Panc1 (cell line): ENCODE data around the gene MRPL48. TPM values are rescaled to one million over a fixed set of nuclear protein-coding genes. Genes with fewer than 3 reads are reported as not detected.

Source experiments
- ATAC-seq: fragments of 200-7000 bp; cut with Tn5 transposase; 2 replicates; pipeline ENCODE4 v1.9.1; 2020; ENCODE audit warnings: mild to moderate bottlenecking, moderate library complexity
- BruUV-seq: library from RNA; stranded (reverse); fragments of 400-500 nt; replicated peaks from 2 replicates; lab custom pipeline; 2021; lab: Mats Ljungman, UMichigan
- CTCF ChIA-PET: fragments of 300-600 bp; sonication (Branson Sonifier 250); formaldehyde crosslinking; loops from one replicate; lab custom pipeline; 2022; ENCODE audit warnings: antibody characterized with exemption; lab: Charles Lee
- POLR2A ChIA-PET: fragments of 300-600 bp; sonication (Branson Sonifier 250); formaldehyde crosslinking; loops from one replicate; lab custom pipeline; 2022; ENCODE audit warnings: antibody characterized with exemption; lab: Charles Lee
- DNase-seq: peaks from one replicate; pipeline ENCODE4 v3.0.0-alpha.2; 2010; ENCODE audit warnings: low read depth, low spot score
- H3K27ac ChIP-seq: 2 replicates; pipeline ENCODE4 v1.5.1; 2011; ENCODE audit warnings: mild to moderate bottlenecking, low read length, inconsistent platforms
- H3K27me3 ChIP-seq: fragments of 200-500 bp; sonication (Bioruptor generic); 2 replicates; pipeline ENCODE4 v1.6.0; 2014; ENCODE audit warnings: low read length, inconsistent platforms; ENCODE audit not compliant: control insufficient read depth, insufficient read depth
- H3K36me3 ChIP-seq: fragments of 200-500 bp; sonication (Bioruptor generic); 2 replicates; pipeline ENCODE4 v1.5.1; 2014; ENCODE audit warnings: inconsistent platforms, mild to moderate bottlenecking, low read length, moderate library complexity; ENCODE audit not compliant: control insufficient read depth, insufficient read depth
- H3K4me1 ChIP-seq: 2 replicates; pipeline ENCODE4 v1.5.1; 2011; ENCODE audit warnings: inconsistent platforms, mild to moderate bottlenecking, low read length, moderate library complexity; ENCODE audit not compliant: control insufficient read depth, insufficient read depth
- H3K4me3 ChIP-seq, 2 experiments: 2 replicates each; pipeline ENCODE4 v1.5.1; 2011 to 2012; ENCODE audit warnings: low read depth in 2 of 2, low read length in 2 of 2, mild to moderate bottlenecking in 2 of 2, inconsistent platforms in 1 of 2, moderate library complexity in 1 of 2
- H3K9me3 ChIP-seq: fragments of 200-500 bp; sonication (Bioruptor generic); 2 replicates; pipeline ENCODE4 v1.5.1; 2014; ENCODE audit warnings: low read depth, mild to moderate bottlenecking, inconsistent platforms, low read length, moderate library complexity; ENCODE audit not compliant: control insufficient read depth, insufficient read depth
- POLR2AphosphoS5 ChIP-seq: IDR thresholded peaks from 2 replicates; pipeline ENCODE4 v1.6.1; 2012; ENCODE audit warnings: mild to moderate bottlenecking, low read depth, low read length, moderate library complexity
- REST ChIP-seq, 2 experiments: IDR thresholded peaks; 2 replicates each; pipeline ENCODE4 v1.6.1; 2011 to 2012; ENCODE audit warnings: low read depth in 2 of 2, control low read depth in 1 of 2, low read length in 1 of 2, mild to moderate bottlenecking in 1 of 2, moderate library complexity in 1 of 2; ENCODE audit not compliant: insufficient read depth in 1 of 2
- SIN3A ChIP-seq: IDR thresholded peaks from 2 replicates; pipeline ENCODE4 v1.6.1; 2012; ENCODE audit warnings: low read depth, mild to moderate bottlenecking, low read length, moderate library complexity, borderline replicate concordance; ENCODE audit not compliant: insufficient read depth
- TCF7L2 ChIP-seq: IDR thresholded peaks from 2 replicates; pipeline ENCODE4 v1.6.1; 2011; ENCODE audit warnings: mild to moderate bottlenecking, low read depth, low read length, inconsistent platforms
- in situ Hi-C: cut with HindIII; loops from 2 replicates; pipeline ENCODE4 v1.10.0; 2016; ENCODE audit warnings: low sequenced_read_pairs, low pct_unique_long_range_greater_than_20kb
- intact Hi-C: fragments of 100-400 bp; cut with micrococcal nuclease; formaldehyde crosslinking; loops from one replicate; pipeline ENCODE4 v1.10.0; 2022; ENCODE audit not compliant: unreplicated experiment
- total RNA-seq: library from RNA; stranded (reverse); gene quantifications from one replicate; pipeline ENCODE4 v1.2.1, GENCODE V29; 2021; ENCODE audit not compliant: unreplicated experiment
- TF ChIP-seq, protein P1 (sequence below): fragments of 450-650 bp; IDR thresholded peaks from 2 replicates; pipeline ENCODE4 v1.5.1; 2017; ENCODE audit warnings: mild to moderate bottlenecking

Gene MRPL48
- total RNA-seq, 1 experiment from 2014 or later = 42.0 TPM

- ATAC-seq (no peak), DNase-seq (no peak)
- intact Hi-C loops = no loop called here
- Histone ChIP-seq H3K27ac (no peak overlapping the region), H3K4me1 (no peaks in the 10 kb centered on the region), H3K36me3 (no peaks in the 10 kb centered on the region), H3K9me3 (no peaks in the 10 kb centered on the region), H3K27me3 (no peaks in the 10 kb centered on the region), H3K4me3 (no peak overlapping the region)
- BruUV-seq = no TSS peak
- ChIA-PET POLR2A (no interaction called here), CTCF (no interaction called here)
- TF ChIP-seq, protein P1, sequence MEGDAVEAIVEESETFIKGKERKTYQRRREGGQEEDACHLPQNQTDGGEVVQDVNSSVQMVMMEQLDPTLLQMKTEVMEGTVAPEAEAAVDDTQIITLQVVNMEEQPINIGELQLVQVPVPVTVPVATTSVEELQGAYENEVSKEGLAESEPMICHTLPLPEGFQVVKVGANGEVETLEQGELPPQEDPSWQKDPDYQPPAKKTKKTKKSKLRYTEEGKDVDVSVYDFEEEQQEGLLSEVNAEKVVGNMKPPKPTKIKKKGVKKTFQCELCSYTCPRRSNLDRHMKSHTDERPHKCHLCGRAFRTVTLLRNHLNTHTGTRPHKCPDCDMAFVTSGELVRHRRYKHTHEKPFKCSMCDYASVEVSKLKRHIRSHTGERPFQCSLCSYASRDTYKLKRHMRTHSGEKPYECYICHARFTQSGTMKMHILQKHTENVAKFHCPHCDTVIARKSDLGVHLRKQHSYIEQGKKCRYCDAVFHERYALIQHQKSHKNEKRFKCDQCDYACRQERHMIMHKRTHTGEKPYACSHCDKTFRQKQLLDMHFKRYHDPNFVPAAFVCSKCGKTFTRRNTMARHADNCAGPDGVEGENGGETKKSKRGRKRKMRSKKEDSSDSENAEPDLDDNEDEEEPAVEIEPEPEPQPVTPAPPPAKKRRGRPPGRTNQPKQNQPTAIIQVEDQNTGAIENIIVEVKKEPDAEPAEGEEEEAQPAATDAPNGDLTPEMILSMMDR = no peak
- TF ChIP-seq POLR2AphosphoS5 = no peak
- TF ChIP-seq SIN3A = no peak
- no peak for TF ChIP-seq TCF7L2
- in situ Hi-C loops = no loop called here
These were observed 13.5 kb downstream of the MRPL48 start for GRCh38 chr11:73801136-73801535.

GRCh38 chr11:73804712-73805111 lies 17.0 kb downstream of the MRPL48 start:
- H3K4me1 ChIP-seq = no peaks in the 10 kb centered on the region
- POLR2A ChIA-PET = no interaction called here
- no peaks in the 10 kb centered on the region for H3K27me3 ChIP-seq
- no peak overlapping the region for H3K4me3 ChIP-seq
- no peaks in the 10 kb centered on the region for H3K9me3 ChIP-seq
- in situ Hi-C loops = no loop called here
- DNase-seq (no peak), ATAC-seq (no peak)
- H3K36me3 ChIP-seq = no peaks in the 10 kb centered on the region
- CTCF ChIA-PET = no interaction called here
- intact Hi-C loops = no loop called here
- TF ChIP-seq SIN3A (no peak), POLR2AphosphoS5 (no peak), TCF7L2 (no peak), REST (IDR thresholded peaks at IDR 0.05; ENCODE audit: insufficient read depth in 1 of 2, low read depth in 2 of 2, low read length in 1 of 2) (no peak)
- TF ChIP-seq, protein P1 = no peak
- H3K27ac ChIP-seq = no peak overlapping the region
- no TSS peak for BruUV-seq
